ENCODE data around the gene CD300E.

Gene CD300E

DNA sequence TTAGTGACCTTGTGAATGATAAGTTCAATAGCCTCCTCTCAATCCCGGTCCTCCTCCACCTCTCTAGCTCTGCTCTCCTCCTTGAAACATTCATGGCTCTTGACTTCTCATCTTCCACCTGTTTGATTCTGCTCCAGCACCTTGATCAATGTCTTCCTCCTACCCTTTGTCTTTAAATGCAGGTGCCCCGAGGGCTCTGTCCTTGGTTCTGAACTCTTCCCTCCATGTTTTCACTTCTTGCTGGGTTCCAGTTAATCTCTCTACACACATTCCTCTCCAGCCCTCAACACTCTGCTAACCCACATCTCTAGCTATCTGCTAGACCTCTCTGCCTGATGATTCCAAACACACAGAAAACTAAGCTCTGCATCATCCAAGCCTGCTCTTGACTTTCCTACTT, 13.4 kb downstream of the CD300E start:
- peaks cover 2% of the 10 kb centered on the region for H3K4me1 ChIP-seq (ENCODE audit: control insufficient read depth, insufficient read depth, low read length, unreplicated experiment)
- no peak overlapping the region for H3K4me3 ChIP-seq (ENCODE audit: low read depth, low read length)
- H3K27me3 ChIP-seq (ENCODE audit: insufficient read depth, low read length) = peaks cover 21% of the 10 kb centered on the region
- no peaks in the 10 kb centered on the region for H3K79me2 ChIP-seq (ENCODE audit: control insufficient read depth, insufficient read depth, low read length, unreplicated experiment)
- H3K27ac ChIP-seq (ENCODE audit: low read depth, low read length) = no peak overlapping the region
- no peaks in the 10 kb centered on the region for H3K36me3 ChIP-seq (ENCODE audit: insufficient read depth, low read length)
- H2AFZ ChIP-seq (ENCODE audit: low read length, unreplicated experiment) = no peak overlapping the region

DNA sequence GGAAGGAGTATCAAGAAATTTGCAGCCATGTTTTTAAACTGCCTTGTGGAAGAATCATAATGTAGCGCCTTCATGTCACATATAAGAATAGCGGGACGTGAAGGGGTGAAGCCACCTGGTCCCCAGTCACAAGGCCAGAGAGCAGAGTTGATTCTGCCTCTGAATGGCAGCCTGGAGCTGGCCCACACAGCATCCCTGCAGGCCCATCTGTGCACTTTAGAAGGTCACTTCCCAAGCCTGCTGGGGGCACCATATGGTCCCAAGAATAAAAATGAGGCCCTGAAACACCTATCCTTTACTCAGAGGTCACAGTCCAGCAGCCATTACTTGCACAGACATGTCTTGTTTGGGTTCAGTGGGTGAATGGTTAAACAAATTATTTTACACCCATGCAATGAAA, 15.0 kb downstream of the CD300E start:
- no peak overlapping the region for H2AFZ ChIP-seq (ENCODE audit: low read length, unreplicated experiment)
- H3K27me3 ChIP-seq (ENCODE audit: insufficient read depth, low read length) = peaks cover 28% of the 10 kb centered on the region
- H3K4me3 ChIP-seq (ENCODE audit: low read depth, low read length) = no peak overlapping the region
- H3K79me2 ChIP-seq (ENCODE audit: control insufficient read depth, insufficient read depth, low read length, unreplicated experiment) = no peaks in the 10 kb centered on the region
- H3K4me1 ChIP-seq (ENCODE audit: control insufficient read depth, insufficient read depth, low read length, unreplicated experiment) = peaks cover 4% of the 10 kb centered on the region
- no peak overlapping the region for H3K27ac ChIP-seq (ENCODE audit: low read depth, low read length)
- H3K36me3 ChIP-seq (ENCODE audit: insufficient read depth, low read length) = no peaks in the 10 kb centered on the region

DNA sequence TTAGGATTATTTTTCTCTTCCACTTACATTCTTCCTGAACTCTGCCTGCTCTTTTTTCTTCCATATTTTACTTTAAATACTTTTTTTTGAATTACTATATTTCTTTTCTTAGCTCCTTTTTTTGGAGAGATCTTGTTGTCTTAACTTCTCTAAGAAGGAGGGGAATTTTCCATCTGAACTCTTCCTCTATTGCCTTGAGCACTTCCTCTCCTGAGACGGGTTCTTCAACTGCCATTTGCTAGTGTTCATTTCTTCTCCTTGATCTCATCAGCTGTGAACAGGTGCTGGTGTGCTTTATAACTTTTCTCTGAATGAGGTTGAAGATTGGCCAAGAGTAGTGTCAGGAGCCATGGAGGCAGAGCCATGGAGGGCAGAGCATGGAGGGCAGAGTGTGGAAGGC, 16.3 kb downstream of the CD300E start:
- H3K36me3 ChIP-seq (ENCODE audit: insufficient read depth, low read length) = no peaks in the 10 kb centered on the region
- no peaks in the 10 kb centered on the region for H3K79me2 ChIP-seq (ENCODE audit: control insufficient read depth, insufficient read depth, low read length, unreplicated experiment)
- peaks cover 4% of the 10 kb centered on the region for H3K4me1 ChIP-seq (ENCODE audit: control insufficient read depth, insufficient read depth, low read length, unreplicated experiment)
- H2AFZ ChIP-seq (ENCODE audit: low read length, unreplicated experiment) = no peak overlapping the region
- no peak overlapping the region for H3K4me3 ChIP-seq (ENCODE audit: low read depth, low read length)
- peaks cover 24% of the 10 kb centered on the region for H3K27me3 ChIP-seq (ENCODE audit: insufficient read depth, low read length)
- no peak overlapping the region for H3K27ac ChIP-seq (ENCODE audit: low read depth, low read length)

DNA sequence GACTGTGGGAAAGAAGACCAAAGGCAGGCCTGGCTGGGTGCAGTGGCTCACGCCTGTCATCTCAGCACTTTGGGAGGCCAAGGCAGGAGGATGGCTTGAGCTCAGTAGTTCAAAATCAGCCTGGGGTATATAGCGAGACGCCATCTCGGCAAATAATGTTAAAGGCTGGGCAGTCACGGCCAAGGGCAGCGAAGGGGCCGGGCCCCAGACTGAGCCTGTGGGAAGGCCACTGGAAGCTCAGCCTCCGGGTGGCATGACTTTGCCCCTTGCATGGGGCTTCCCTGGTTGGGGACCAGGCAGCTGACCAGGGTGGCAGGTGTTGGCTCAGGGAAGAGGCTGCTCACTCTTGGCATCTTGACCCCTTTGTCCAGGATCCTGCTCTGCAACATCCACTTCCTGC, 17.5 kb downstream of the CD300E start:
- H3K27ac ChIP-seq (ENCODE audit: low read depth, low read length) = no peak overlapping the region
- H3K27me3 ChIP-seq (ENCODE audit: insufficient read depth, low read length) = peaks cover 24% of the 10 kb centered on the region
- no peaks in the 10 kb centered on the region for H3K36me3 ChIP-seq (ENCODE audit: insufficient read depth, low read length)
- peaks cover 4% of the 10 kb centered on the region for H3K4me1 ChIP-seq (ENCODE audit: control insufficient read depth, insufficient read depth, low read length, unreplicated experiment)
- H3K4me3 ChIP-seq (ENCODE audit: low read depth, low read length) = no peak overlapping the region
- H3K79me2 ChIP-seq (ENCODE audit: control insufficient read depth, insufficient read depth, low read length, unreplicated experiment) = no peaks in the 10 kb centered on the region
- H2AFZ ChIP-seq (ENCODE audit: low read length, unreplicated experiment) = no peak overlapping the region

DNA sequence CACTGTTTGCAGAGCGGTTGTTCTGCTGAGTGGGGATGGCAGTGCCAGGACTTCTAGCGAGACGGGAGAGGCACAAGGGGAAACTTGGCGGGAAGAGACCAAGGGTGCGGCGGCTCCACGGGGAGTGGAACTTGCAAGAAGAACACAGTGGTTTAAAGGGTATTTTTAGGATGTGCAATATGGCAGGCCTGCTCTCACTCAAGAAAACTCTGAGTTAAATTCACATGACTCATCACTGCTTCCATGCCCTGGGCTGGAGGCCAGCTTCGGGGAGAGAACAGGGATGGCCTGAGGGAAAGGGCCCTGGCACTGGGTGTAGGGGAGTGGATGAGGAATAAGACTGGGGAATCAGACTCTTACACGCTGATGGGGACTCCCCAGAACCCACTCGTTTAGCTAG, 18.2 kb downstream of the CD300E start:
- H3K79me2 ChIP-seq (ENCODE audit: control insufficient read depth, insufficient read depth, low read length, unreplicated experiment) = no peaks in the 10 kb centered on the region
- H3K27ac ChIP-seq (ENCODE audit: low read depth, low read length) = no peak overlapping the region
- H3K4me3 ChIP-seq (ENCODE audit: low read depth, low read length) = no peak overlapping the region
- no peak overlapping the region for H2AFZ ChIP-seq (ENCODE audit: low read length, unreplicated experiment)
- peaks cover 24% of the 10 kb centered on the region for H3K27me3 ChIP-seq (ENCODE audit: insufficient read depth, low read length)
- H3K4me1 ChIP-seq (ENCODE audit: control insufficient read depth, insufficient read depth, low read length, unreplicated experiment) = peaks cover 4% of the 10 kb centered on the region
- no peaks in the 10 kb centered on the region for H3K36me3 ChIP-seq (ENCODE audit: insufficient read depth, low read length)

DNA sequence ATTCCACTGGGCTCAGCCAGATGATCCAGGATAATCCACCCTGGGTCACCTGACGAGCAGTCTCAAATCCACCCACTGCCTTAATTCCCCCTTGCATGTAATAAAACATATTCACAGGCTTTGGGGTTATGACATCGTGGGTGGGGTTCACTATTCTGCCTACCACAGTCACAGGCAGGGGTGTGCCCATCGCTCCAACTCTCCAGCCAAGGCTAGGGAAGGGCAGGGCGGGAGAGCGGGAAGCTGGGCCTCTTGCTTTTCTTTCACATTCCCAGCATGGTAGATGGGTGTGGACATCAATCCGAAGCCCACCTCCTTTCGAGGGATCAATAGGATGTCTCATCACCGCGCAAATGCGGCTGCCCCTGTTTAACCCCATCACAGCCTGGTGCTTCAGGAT, 18.8 kb downstream of the CD300E start:
- Histone ChIP-seq H3K27me3 (ENCODE audit: insufficient read depth, low read length) (peaks cover 24% of the 10 kb centered on the region), H3K4me3 (ENCODE audit: low read depth, low read length) (no peak overlapping the region), H2AFZ (ENCODE audit: low read length, unreplicated experiment) (no peak overlapping the region), H3K27ac (ENCODE audit: low read depth, low read length) (no peak overlapping the region), H3K36me3 (ENCODE audit: insufficient read depth, low read length) (no peaks in the 10 kb centered on the region), H3K4me1 (ENCODE audit: control insufficient read depth, insufficient read depth, low read length, unreplicated experiment) (peaks cover 4% of the 10 kb centered on the region), H3K79me2 (ENCODE audit: control insufficient read depth, insufficient read depth, low read length, unreplicated experiment) (no peaks in the 10 kb centered on the region)

DNA sequence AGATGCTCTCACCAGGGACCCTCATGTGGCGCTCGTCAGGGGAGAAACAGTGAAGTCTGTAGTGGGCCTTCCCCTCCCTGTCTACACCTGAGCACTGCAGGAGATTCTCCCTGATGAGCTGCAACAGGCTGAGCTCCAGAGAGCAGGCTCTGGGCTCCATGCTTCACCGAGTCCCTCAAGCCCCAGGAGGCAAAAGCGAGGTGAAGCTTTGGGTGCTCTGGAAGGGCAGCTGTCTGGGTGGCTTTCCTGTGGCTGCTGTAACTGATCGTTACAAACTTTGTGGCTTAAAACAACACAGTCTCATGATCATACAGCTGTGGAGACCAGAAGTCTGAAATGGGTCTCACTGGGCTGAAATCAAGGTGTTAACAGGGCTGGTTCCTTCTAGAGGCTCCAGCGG, 19.3 kb downstream of the CD300E start:
- H3K27ac ChIP-seq (ENCODE audit: low read depth, low read length) = no peak overlapping the region
- no peaks in the 10 kb centered on the region for H3K36me3 ChIP-seq (ENCODE audit: insufficient read depth, low read length)
- no peak overlapping the region for H3K4me3 ChIP-seq (ENCODE audit: low read depth, low read length)
- no peak overlapping the region for H2AFZ ChIP-seq (ENCODE audit: low read length, unreplicated experiment)
- H3K79me2 ChIP-seq (ENCODE audit: control insufficient read depth, insufficient read depth, low read length, unreplicated experiment) = no peaks in the 10 kb centered on the region
- peaks cover 26% of the 10 kb centered on the region for H3K27me3 ChIP-seq (ENCODE audit: insufficient read depth, low read length)
- peaks cover 4% of the 10 kb centered on the region for H3K4me1 ChIP-seq (ENCODE audit: control insufficient read depth, insufficient read depth, low read length, unreplicated experiment)

DNA sequence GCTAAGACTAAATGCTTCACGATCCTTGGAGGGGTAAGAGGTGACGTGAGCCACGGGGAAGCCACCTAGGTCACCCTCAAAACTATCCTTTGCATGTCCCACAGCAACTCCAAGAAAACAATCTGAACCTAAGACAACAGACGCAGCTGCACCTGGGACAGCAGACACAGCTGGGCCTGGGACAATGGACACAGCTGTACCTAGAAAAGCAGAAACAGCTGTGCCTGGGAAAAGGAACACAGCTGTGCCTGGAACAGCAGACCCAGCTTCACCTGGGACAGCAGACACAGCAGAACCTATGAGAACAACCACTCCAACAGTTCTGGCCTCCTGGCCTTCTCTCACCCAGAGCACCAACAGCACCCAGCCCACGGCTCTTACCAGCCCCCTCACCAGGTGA, 19.8 kb downstream of the CD300E start:
- Histone ChIP-seq H3K36me3 (ENCODE audit: insufficient read depth, low read length) (no peaks in the 10 kb centered on the region), H3K27me3 (ENCODE audit: insufficient read depth, low read length) (peaks cover 30% of the 10 kb centered on the region), H3K79me2 (ENCODE audit: control insufficient read depth, insufficient read depth, low read length, unreplicated experiment) (no peaks in the 10 kb centered on the region), H3K27ac (ENCODE audit: low read depth, low read length) (no peak overlapping the region), H3K4me3 (ENCODE audit: low read depth, low read length) (no peak overlapping the region), H3K4me1 (ENCODE audit: control insufficient read depth, insufficient read depth, low read length, unreplicated experiment) (peaks cover 4% of the 10 kb centered on the region), H2AFZ (ENCODE audit: low read length, unreplicated experiment) (no peak overlapping the region)

DNA sequence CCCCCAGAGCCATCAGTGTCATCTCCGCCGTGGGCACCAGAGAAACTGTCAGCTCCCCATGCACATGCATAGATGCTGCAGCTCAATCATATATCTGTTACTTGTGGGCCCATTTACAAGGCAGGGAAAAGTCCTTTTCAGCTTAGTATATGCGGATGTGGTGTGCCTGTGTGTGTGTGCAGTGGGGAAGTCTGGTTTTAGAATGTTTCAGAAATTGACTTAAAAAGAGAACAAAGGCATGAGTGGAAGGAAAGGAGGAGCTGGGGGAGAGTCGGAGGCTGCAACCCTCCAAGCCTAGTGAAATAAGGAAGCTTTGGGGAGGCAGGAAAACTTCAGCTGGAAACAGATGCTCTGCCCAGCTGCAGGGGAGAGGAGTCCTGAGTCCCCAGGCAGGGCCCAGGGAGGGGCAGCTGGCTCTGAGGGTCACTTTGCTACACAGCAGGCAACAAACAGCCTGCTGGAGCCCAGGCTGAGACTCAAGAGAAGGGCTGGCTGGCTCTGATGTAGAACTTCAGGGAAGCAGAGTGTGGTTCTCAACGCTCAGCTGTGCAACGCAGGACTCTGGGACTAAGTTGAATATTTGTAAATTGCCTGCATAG, 20.4 kb downstream of the CD300E start:
- Histone ChIP-seq H3K27ac (ENCODE audit: low read depth, low read length) (no peak overlapping the region), H3K4me1 (ENCODE audit: control insufficient read depth, insufficient read depth, low read length, unreplicated experiment) (peaks cover 4% of the 10 kb centered on the region), H3K27me3 (ENCODE audit: insufficient read depth, low read length) (peaks cover 32% of the 10 kb centered on the region), H2AFZ (ENCODE audit: low read length, unreplicated experiment) (no peak overlapping the region), H3K4me3 (ENCODE audit: low read depth, low read length) (no peak overlapping the region), H3K36me3 (ENCODE audit: insufficient read depth, low read length) (no peaks in the 10 kb centered on the region), H3K79me2 (ENCODE audit: control insufficient read depth, insufficient read depth, low read length, unreplicated experiment) (no peaks in the 10 kb centered on the region)

DNA sequence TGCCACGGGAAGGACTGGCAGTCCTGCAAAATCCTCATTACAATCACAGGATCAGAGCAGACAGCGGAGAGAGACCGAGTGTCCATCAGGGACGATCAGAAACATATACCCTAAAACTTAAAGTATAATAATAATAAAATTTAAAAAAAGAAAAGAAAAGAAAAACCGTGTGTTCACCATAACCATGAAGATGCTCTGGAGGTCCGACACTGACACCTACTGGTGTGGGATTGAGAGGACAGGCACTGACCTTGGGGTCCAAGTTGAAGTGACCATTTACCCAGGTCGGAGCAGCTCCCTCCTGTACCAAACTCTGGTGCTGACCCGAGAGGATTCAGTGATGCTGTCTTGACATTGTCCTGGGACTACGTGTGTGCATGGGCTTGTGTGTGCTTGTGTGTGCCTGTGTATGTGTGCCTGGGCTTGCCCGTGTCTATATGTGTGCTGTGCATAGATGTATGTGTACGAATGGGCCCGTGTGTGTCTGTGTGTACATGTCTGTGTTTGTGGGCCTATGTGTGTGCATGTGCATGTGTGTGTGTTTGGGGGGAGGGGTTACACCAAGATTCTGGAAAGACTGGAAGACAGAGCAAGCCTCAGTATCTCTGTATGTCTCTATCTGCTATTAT, 21.5 kb downstream of the CD300E start:
- H2AFZ ChIP-seq (ENCODE audit: low read length, unreplicated experiment) = no peak overlapping the region
- H3K27ac ChIP-seq (ENCODE audit: low read depth, low read length) = no peak overlapping the region
- no peaks in the 10 kb centered on the region for H3K36me3 ChIP-seq (ENCODE audit: insufficient read depth, low read length)
- H3K79me2 ChIP-seq (ENCODE audit: control insufficient read depth, insufficient read depth, low read length, unreplicated experiment) = no peaks in the 10 kb centered on the region
- no peak overlapping the region for H3K4me3 ChIP-seq (ENCODE audit: low read depth, low read length)
- peaks cover 34% of the 10 kb centered on the region for H3K27me3 ChIP-seq (ENCODE audit: insufficient read depth, low read length)
- peaks cover 4% of the 10 kb centered on the region for H3K4me1 ChIP-seq (ENCODE audit: control insufficient read depth, insufficient read depth, low read length, unreplicated experiment)

DNA sequence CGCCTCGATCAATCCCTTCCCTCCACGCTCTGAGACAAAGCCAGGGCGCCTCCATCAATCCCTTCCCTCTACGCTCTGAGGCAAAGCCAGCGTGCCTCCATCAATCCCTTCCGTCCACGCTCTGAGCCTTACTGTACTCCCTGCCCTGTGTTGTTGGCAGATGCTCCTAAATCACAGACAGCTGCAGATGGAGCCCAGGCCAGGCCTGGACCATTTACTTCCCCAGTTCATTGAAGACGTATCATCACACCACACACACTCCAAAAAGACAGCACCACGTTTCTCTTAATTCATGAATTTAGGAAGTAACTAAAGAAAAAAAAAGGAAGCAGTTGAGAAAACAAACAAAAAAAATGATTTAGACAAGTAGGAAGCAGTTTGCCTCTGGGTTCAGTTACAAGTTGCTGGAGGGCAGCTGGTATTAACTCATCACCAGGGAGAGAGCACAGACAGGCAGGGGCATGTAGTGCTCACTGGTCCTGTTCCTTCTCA, 24.0 kb downstream of the CD300E start:
- Histone ChIP-seq H2AFZ (ENCODE audit: low read length, unreplicated experiment) (no peak overlapping the region), H3K36me3 (ENCODE audit: insufficient read depth, low read length) (no peaks in the 10 kb centered on the region), H3K27ac (ENCODE audit: low read depth, low read length) (no peak overlapping the region), H3K4me3 (ENCODE audit: low read depth, low read length) (no peak overlapping the region), H3K79me2 (ENCODE audit: control insufficient read depth, insufficient read depth, low read length, unreplicated experiment) (no peaks in the 10 kb centered on the region), H3K27me3 (ENCODE audit: insufficient read depth, low read length) (peaks cover 42% of the 10 kb centered on the region), H3K4me1 (ENCODE audit: control insufficient read depth, insufficient read depth, low read length, unreplicated experiment) (no peaks in the 10 kb centered on the region)

All from ACC112 (cell line).